Vagina (tissue), 2 donors: Measurements from ENCODE around the gene LAMA2. TPM values are rescaled to one million over a fixed set of nuclear protein-coding genes. Genes with fewer than 3 reads are reported as not detected.
"Not testable (repeated sequence)": the region's sequence is repeated elsewhere in the genome, so short reads cannot be mapped to it uniquely, and the experiment has no call there.

Experiments
- DNase-seq, 2 donors: peaks; one replicate each; pipeline ENCODE4 v3.0.0-alpha.2; 2017; ENCODE audit errors: extremely low spot score in 2 of 2
- H3K27ac ChIP-seq: fragments of 200-600 bp; sonication (generic); one replicate; pipeline ENCODE4 v1.5.1; 2019
- H3K27me3 ChIP-seq: fragments of 200-600 bp; sonication (generic); one replicate; pipeline ENCODE4 v1.5.1; 2019
- H3K36me3 ChIP-seq, 2 donors: fragments of 200-600 bp; sonication (generic); one replicate each; pipeline ENCODE4 v1.5.1; 2017 to 2019
- H3K4me1 ChIP-seq: fragments of 200-600 bp; sonication (generic); one replicate; pipeline ENCODE4 v1.5.1; 2019
- H3K4me3 ChIP-seq, 2 donors: fragments of 200-600 bp; sonication (generic); 1 replicate in 1 of 2; 2 replicates in 1 of 2; pipeline ENCODE4 v1.5.1; 2016 to 2019
- H3K9me3 ChIP-seq: fragments of 200-600 bp; sonication (generic); one replicate; pipeline ENCODE4 v1.5.1; 2019
- CTCF ChIP-seq, 3 experiments: fragments of 450-650 bp in 2 of 3; fragments of 200-600 bp in 1 of 3; sonication (generic) in 1 of 3; IDR thresholded peaks; one replicate each; pipeline ENCODE4 v1.5.1; 2017 to 2019; ENCODE audit warnings: antibody characterized with exemption in 3 of 3, mild to moderate bottlenecking in 2 of 3, moderate library complexity in 2 of 3
- POLR2A ChIP-seq, 2 donors: fragments of 450-650 bp; IDR thresholded peaks; one replicate each; pipeline ENCODE4 v1.6.1; 2017; ENCODE audit warnings: antibody characterized with exemption in 2 of 2, mild to moderate bottlenecking in 2 of 2, moderate library complexity in 2 of 2
- POLR2AphosphoS5 ChIP-seq, 2 donors: sonication (generic); formaldehyde crosslinking; IDR thresholded peaks; one replicate each; pipeline ENCODE4 v1.9.0; 2017; ENCODE audit warnings: antibody characterized with exemption in 2 of 2, mild to moderate bottlenecking in 2 of 2, low read depth in 1 of 2; ENCODE audit not compliant: insufficient read depth in 1 of 2
- intact Hi-C: fragments of 100-400 bp; cut with DNase I; formaldehyde crosslinking; loops from one replicate; pipeline ENCODE4 v1.15.1; 2023
- total RNA-seq: library from RNA; depleted of rRNA; stranded (reverse); fragments of >200 nt; gene quantifications from one replicate; pipeline ENCODE4 v1.2.3, GENCODE V29; 2016

The LAMA2 gene
- total RNA-seq, 1 donor from 2014 or later: 91.1 TPM

GRCh38 chr6:129073051-129073450 is 190.1 kb downstream of the LAMA2 start:
- no peak for DNase-seq
- intact Hi-C loops: no loop called here
- no peaks in the 10 kb centered on the region for H3K36me3 ChIP-seq
- TF ChIP-seq CTCF (IDR thresholded peaks at IDR 0.05) (no peak), POLR2AphosphoS5 (IDR thresholded peaks at IDR 0.05; ENCODE audit: insufficient read depth in 1 of 2, low read depth in 1 of 2) (no peak), POLR2A (IDR thresholded peaks at IDR 0.05) (no peak)
- H3K9me3 ChIP-seq: no peaks in the 10 kb centered on the region
- peaks cover 6% of the 10 kb centered on the region for H3K4me1 ChIP-seq
- H3K27ac ChIP-seq: no peak overlapping the region
- H3K4me3 ChIP-seq: no peak overlapping the region
- no peaks in the 10 kb centered on the region for H3K27me3 ChIP-seq

- Histone ChIP-seq H3K27ac (peak overlapping the region; percentile 48), H3K27me3 (no peaks in the 10 kb centered on the region), H3K36me3 (no peaks in the 10 kb centered on the region), H3K4me3 (no peak overlapping the region), H3K4me1 (peaks cover 6% of the 10 kb centered on the region), H3K9me3 (no peaks in the 10 kb centered on the region)
- DNase-seq: no peak
- intact Hi-C loops: no loop called here
- no peak for TF ChIP-seq POLR2AphosphoS5 (IDR thresholded peaks at IDR 0.05; ENCODE audit: insufficient read depth in 1 of 2, low read depth in 1 of 2)
- TF ChIP-seq CTCF (IDR thresholded peaks at IDR 0.05): no peak
- TF ChIP-seq POLR2A (IDR thresholded peaks at IDR 0.05): no peak
Measured at GRCh38 chr6:129073691-129074395, 190.9 kb downstream of the LAMA2 start.

- intact Hi-C loops: no loop called here
- TF ChIP-seq POLR2AphosphoS5 (IDR thresholded peaks at IDR 0.05; ENCODE audit: insufficient read depth in 1 of 2, low read depth in 1 of 2) (no peak), CTCF (IDR thresholded peaks at IDR 0.05) (no peak), POLR2A (IDR thresholded peaks at IDR 0.05) (no peak)
- DNase-seq: no peak
- H3K27me3 ChIP-seq: no peaks in the 10 kb centered on the region
- no peaks in the 10 kb centered on the region for H3K4me1 ChIP-seq
- no peaks in the 10 kb centered on the region for H3K36me3 ChIP-seq
- H3K27ac ChIP-seq: no peak overlapping the region
- H3K4me3 ChIP-seq: no peak overlapping the region
- H3K9me3 ChIP-seq: no peaks in the 10 kb centered on the region
Measured at GRCh38 chr6:129084406-129084805, 201.5 kb downstream of the LAMA2 start.

GRCh38 chr6:129088481-129088880 is 205.5 kb downstream of the LAMA2 start:
- DNase-seq, intact Hi-C loops, H3K4me3 ChIP-seq: not testable (repeated sequence)

GRCh38 chr6:129089357-129089756 is 206.4 kb downstream of the LAMA2 start:
- no peak for DNase-seq
- TF ChIP-seq CTCF (IDR thresholded peaks at IDR 0.05) (no peak), POLR2AphosphoS5 (IDR thresholded peaks at IDR 0.05; ENCODE audit: insufficient read depth in 1 of 2, low read depth in 1 of 2) (no peak), POLR2A (IDR thresholded peaks at IDR 0.05) (no peak)

More at GRCh38 chr6:129088481-129088880, 205.5 kb downstream of the LAMA2 start:
- H3K9me3 ChIP-seq, H3K27me3 ChIP-seq, H3K4me1 ChIP-seq, H3K36me3 ChIP-seq, H3K27ac ChIP-seq: not testable (repeated sequence)

More at GRCh38 chr6:129089357-129089756, 206.4 kb downstream of the LAMA2 start:
- Histone ChIP-seq H3K27me3 (no peaks in the 10 kb centered on the region), H3K4me3 (no peak overlapping the region), H3K4me1 (no peaks in the 10 kb centered on the region), H3K27ac (no peak overlapping the region), H3K9me3 (no peaks in the 10 kb centered on the region), H3K36me3 (no peaks in the 10 kb centered on the region)
- intact Hi-C loops: no loop called here
